ENCODE results near the gene GRIK3. TPM values are rescaled to one million over a fixed set of nuclear protein-coding genes. Genes with fewer than 3 reads are reported as not detected.
"Not testable (repeated sequence)": the region's sequence is repeated elsewhere in the genome, so short reads cannot be mapped to it uniquely, and the experiment has no call there.

Gene GRIK3
- polyA plus RNA-seq, 3 donors: 2.8 to 3.3 (median 3.1) TPM

DNA sequence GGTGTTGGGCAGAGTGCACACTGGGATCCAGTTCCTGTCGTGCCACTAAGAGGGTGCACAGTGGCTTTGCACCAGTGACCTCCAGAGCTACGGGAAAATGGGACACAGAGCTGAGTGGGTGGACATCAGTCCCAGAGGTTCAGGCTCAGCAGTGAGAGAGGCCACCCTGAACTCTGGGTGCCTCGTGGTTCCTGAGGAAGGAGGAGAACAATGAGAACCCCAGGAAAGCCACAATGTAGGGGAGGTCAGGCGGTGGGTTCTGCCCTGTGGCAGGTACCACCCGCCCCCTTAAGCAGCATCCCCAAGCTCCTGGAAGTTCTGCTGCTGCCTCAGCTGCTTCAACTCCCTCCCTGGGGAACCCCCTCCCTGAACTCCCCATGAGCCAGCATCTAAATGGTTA lies 112.2 kb downstream of the GRIK3 start:
- DNase-seq (ENCODE audit: extremely low read depth in 1 of 11, low read depth in 9 of 11, low spot score in 4 of 11): no peak

DNA sequence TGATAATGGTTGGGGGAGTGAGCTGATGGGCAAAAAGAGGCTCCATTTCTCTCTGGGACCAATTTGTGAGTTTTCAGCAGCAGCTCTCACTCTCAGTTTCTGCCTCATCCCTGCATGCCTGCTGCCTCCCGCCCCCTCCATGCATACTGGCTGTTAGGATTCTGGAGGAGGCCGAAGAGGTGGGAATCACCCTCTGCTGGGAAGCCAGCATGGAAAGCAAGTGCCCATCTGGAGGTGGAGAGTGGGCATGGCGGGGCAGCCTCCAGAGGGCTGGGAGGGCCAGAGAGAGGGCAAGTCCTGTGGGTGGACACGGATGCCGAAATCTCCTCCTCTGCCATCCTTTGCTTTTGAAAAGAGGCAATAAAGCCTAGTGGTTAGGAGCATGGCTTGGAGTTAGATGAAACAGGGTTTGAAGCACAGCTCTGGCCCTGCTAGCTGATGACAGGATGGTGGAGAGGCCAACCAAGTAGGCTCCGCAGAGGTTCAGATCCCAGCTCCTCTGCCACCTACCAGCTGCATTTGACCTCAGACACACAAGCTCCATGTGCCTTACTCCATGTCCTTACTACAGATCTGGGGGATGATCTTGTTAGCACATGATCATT lies 113.4 kb downstream of the GRIK3 start:
- no peak for DNase-seq (ENCODE audit: extremely low read depth in 1 of 11, low read depth in 9 of 11, low spot score in 4 of 11)

DNA sequence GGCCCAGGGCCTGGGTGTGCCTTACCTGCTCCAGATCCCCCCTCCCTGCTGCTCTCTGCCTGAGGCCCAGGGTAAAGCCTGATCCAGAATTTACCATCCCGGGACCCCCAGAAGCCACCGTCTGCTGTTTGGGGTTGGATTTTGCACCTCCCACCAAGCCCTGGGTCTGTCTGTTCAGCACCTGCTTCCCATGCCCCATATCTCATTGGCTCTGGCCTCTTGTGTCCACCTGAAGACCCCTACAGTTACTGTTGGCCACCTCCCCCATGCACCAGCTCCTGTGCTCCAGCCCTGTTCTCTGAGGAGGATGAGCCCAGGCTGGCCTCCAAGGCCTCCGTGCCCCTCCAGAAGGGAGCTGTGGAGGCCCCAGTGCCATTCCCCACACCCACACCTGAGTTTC lies 113.9 kb downstream of the GRIK3 start:
- no peak for DNase-seq (ENCODE audit: extremely low read depth in 1 of 11, low read depth in 9 of 11, low spot score in 4 of 11)

DNA sequence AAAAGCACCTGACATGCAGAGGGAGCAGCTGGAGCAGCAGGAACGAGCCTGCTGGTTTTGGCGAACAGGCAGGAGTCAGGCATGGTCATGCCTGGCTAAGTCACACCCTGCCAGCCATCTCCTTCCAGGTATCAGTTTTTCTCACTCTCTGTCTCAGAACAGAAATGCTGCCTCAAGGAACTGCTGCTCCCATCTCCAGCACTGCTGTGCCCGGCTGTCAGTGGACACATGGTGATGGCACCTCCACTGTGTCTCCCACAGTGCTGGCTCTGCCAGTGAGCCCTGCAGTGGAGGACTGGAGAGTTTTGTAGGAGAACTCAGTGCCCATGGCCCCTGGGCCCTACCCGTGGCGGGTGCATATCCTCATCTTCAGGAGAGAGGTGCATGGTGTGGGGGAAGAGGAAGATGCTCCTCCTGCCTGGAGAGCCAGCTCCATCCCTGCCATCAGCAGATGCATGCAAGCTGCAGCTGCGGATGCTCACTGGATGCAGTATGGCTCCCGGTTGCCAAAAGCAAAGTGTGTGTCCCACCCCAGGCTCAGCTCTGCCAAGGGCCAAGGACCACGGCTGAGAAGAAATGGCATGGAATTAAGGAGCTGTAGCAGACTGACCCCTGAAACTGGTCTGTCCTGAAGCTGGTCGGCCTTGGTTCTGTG lies 114.7 kb downstream of the GRIK3 start:
- no peak for DNase-seq (ENCODE audit: extremely low read depth in 1 of 11, low read depth in 9 of 11, low spot score in 4 of 11)

DNA sequence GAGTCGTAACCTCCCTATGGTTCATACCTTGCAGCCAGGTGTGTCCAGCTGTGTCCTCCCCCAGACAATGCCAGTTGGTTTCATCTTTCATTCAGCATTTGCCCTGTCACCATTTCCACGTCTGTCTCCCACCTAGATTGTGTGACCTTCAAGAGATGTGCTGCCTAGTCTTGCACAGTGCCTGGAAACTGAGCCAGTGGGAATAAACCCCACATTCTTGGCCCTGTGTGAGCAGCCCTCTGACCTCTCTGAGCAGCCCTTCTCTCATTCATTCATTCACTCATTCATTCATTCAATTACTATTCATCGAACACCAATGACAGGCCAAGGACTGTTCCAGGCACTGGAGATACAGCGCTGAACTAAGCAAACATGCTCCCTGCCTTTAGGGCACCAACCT lies 115.7 kb downstream of the GRIK3 start:
- no peak for DNase-seq (ENCODE audit: extremely low read depth in 1 of 11, low read depth in 9 of 11, low spot score in 4 of 11)

DNA sequence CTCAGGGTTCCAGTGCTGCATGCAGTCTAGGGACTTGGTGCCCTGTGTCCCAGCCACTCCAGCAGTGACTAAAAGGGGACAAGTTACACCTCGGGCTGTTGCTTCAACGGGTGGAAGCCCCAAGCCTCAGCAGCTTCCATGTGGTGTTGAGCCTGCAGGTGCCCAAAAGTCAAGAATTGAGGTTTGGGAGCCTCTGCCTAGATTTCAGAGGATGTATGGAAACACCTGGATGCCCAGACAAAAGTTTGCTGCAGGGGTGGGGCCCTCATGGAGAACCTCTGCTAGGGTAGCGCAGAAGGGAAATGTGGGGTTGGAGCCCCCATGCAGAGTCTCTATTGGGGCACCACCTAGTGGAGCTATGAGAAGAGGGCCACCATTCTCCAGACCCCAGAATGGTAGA lies 117.8 kb downstream of the GRIK3 start:
- DNase-seq (ENCODE audit: extremely low read depth in 1 of 11, low read depth in 9 of 11, low spot score in 4 of 11): not testable (repeated sequence)

DNA sequence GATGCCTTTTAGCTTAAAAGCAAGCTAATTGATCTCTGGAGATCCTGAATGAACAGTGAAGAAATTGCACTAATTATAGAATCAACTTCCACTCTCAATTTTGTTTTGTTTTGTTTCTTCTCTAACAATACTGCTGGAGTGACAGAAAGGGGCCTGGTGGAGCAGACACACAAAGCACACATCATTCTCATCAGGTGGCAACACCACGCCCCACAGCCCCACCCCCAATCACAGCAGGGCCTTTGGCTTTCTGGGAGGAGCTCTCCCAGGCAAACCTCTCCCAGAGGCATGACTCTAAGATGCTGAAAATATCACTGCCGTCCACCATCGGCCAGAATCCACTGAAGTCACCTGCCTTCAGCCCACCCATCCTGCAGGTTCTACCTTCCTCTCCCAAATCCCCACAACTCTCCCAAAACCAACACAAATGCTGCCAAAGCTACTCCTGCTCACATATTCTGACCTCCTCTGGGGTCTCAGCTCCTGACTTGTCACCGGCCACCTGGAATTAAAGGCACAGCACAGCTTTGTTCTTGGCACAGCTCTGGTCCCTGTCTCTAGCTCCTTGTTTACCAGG lies 120.7 kb downstream of the GRIK3 start:
- DNase-seq (ENCODE audit: extremely low read depth in 1 of 11, low read depth in 9 of 11, low spot score in 4 of 11): no peak

DNA sequence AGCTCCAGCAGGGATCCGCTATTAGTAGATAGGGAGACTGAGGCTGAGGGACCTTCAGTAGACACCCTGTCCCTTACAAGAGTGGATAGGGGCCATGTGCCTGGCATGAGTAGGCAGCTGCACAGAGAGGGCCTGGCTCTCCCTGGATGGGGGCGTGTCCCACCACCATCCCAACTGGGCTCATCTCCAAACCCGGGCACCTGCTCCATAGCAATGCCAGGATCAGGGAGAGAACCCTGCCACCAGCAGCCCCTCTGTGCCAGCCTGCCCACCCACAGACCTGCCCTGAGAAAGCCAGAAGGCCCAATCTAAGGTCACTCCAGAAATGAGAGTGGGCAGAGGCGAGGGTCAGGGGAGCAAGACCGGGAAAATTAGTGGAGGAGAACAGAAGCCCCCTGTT lies 121.3 kb downstream of the GRIK3 start:
- DNase-seq (ENCODE audit: extremely low read depth in 1 of 11, low read depth in 9 of 11, low spot score in 4 of 11): no peak

DNA sequence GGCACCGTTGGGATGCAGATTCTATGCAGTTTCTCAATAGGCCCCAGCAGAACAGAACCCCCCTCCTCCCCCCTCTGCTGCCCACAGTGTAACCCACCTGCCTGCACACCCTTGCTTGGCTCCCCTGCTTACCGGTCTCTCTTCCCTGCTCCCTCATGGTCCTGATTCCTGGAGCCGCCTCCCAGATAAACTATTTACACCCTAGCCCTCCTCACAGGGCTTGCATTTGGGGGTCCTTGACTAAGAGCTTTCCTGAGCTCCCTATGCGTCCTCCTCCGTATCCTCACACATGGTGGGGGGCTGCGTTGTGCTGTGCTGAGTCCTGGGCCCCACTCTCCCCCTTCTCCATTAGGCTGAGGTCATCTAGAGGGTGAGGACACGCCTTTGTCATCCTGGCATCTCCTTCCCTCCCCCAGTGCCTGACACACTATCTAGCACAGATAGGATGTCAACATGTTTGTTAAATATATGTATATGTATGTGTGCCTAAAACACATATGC lies 121.9 kb downstream of the GRIK3 start:
- DNase-seq (ENCODE audit: extremely low read depth in 1 of 11, low read depth in 9 of 11, low spot score in 4 of 11): no peak

DNA sequence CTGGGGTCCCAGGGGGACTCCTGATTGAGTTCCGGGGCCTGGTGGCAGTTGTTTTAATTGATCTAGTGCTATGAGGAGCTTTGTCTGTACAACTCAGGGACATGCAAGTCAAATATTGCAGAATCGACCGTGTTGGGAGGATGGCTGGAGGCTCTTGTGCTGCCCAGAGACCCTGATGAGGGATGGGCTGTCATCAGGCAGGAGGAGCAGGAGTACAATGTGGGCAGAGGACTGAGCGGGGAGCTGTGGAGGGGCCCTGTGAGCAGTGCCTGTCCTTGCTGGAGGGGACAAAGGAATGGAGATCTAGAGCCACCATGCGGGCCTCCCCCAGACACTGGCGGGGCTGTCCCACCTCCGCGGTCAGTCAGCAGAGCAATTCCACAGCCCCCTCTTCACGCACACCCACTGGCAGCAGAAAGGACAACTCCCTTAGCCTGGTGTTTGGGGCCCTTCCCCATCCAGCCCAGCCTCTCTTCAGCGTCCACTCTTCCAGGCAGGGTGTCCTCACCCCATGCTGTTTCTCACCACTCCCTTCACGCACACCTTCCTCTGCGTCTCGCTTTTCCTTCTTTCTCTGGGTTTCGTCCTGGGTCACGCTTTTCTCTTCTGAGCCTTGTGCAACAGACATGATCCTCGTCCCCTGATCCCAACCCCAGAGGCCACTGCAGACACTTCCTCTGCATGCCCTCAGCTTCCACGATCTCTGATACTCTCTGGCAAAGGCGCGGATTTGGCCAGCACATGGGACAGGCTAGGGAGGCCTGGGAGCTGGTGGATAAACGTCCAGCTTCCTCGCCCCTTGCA lies 122.6 kb downstream of the GRIK3 start:
- no peak for DNase-seq (ENCODE audit: extremely low read depth in 1 of 11, low read depth in 9 of 11, low spot score in 4 of 11)

DNA sequence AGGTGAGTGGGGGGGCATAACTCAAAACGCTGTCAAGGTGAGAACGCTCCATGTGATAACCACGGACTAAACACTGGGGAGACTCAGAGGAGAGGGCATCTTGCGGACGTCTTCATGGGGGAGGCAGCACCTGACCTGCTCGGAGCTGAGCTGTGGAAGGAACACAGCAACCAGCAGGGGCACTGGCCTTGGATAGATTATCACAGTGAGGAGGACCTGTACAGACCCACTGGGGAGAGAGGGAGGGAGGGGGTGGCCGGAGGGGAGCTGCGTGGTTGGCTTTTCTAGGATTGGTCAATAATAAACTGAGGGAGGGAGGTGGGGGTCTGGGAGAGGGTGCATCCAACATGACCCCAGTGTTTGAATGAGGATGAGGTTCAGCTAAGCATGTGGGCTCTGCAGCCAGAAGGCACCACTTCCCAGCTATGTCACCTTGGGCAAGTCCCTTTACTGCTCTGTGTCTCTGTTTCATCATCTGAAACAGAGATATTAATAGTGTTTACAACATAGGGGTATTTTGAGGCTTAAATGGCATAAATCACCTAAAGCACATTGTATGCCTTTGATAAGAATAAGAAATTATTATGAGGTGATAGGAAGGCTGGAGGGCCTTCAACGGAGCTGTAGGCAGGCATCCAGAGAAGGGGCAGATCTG lies 123.3 kb downstream of the GRIK3 start:
- DNase-seq (ENCODE audit: extremely low read depth in 1 of 11, low read depth in 9 of 11, low spot score in 4 of 11): no peak

DNA sequence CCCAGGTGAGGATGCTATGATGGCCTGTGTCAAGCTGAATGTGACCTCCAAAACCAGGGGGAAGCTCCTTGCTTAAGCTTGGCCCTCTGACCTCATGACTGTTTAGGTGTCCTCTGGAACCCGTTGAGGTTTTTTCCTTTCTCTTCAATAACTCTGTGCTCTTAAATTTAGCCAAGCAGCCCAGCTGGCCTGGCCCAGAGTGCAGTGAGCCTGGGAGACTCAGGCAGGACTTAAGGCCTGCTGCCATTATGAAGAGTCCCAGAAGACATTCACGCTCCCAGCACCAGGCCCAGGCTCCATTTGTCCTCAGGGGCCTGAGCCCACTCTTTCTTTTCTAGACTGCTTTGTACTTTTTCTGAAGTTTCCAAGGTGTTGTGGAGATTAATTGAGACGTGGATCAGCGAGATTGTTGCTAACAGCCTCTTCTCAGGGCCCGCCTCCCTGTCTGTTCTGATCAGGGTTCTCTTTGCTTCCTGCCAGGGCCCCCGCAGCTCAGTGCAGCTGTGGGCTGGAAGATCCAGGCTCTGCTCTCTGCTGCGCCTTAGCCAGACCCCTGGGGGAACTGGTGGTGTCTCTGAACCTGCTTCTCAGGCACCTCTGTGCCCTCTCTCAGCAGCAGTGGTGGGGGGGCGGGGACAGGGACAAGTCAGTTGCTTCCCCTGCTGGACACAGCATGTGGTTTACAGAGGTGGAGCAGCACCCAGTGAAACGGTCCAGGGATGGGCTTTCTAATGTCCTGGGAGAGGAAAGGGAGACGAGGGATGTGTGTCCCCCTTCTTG lies 124.2 kb downstream of the GRIK3 start:
- DNase-seq (ENCODE audit: extremely low read depth in 1 of 11, low read depth in 9 of 11, low spot score in 4 of 11): no peak

DNA sequence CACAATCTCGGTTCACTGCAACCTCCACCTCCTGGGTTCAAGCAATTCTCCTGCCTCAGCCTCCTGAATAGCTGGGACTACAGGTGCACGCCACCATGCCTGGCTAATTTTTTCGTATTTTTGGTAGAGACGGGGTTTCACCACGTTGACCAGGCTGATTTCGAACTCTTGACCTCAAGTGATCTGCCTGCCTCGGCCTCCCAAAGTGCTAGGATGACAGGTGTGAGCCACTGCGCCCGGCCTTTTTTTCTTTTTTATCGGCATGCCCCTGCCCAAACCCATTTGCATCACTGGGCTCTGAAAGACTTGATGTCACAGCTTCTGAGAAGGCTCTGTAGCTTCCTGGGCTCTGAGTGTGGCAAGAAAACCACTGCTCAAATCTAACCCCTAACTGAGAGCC lies 125.0 kb downstream of the GRIK3 start:
- DNase-seq (ENCODE audit: extremely low read depth in 1 of 11, low read depth in 9 of 11, low spot score in 4 of 11): not testable (repeated sequence)

DNA sequence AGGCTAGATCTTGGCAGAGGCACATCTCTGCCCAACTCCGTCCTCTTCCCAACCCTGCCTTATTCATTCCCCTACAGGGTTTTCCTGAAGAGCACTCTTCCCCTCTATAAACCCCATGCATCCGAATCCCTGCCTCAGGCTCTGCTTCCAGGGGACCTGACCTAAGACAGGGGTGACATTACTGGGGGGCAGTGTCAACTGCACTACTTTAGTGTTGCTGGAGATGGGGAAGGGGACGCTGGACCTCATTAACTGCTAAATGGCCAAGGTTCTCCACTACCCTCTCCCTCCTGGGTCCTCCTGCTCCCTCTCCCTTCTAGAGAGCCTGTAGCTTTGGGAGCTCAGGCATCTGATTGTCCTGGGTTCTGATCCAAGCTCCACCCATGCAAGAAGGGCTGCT lies 126.2 kb downstream of the GRIK3 start:
- DNase-seq (ENCODE audit: extremely low read depth in 1 of 11, low read depth in 9 of 11, low spot score in 4 of 11): no peak

DNA sequence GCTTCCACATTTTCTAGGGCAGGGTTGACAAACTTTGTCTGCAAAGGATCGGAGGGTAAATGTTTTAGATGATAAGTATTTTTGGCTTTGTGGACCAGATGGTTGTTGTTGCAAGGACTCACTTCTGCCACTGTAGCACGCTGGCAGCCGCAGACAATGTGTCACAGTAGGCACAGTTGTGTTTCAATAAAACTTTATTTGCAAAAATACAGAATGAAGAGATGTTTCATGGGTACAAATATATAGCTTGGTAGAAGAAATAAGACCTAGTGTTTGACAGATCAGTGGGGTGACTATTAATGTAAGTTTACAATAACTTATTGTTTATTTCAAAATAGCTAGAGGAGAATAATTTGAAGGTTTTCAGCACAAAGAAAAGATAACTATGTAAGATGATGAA lies 127.8 kb downstream of the GRIK3 start:
- DNase-seq (ENCODE audit: extremely low read depth in 1 of 11, low read depth in 9 of 11, low spot score in 4 of 11): no peak

DNA sequence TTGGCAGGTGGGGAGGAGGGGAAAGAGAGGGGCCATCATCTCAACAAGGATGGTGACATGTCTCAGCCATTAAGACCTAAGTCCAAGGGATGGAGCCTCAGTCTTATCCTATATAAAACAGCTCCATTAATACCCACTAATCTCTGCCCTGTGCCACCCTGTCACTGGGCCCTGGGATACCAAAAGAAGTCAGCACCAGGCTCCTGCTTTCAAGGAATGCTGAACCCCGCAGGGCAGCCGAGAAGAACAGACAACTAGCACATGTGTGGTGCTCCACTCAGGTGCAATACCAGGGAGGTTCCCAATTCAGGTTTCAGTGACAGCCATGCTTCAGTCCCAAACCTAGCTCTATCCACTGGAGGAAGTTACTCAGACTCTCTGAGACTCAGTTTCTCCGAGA lies 128.4 kb downstream of the GRIK3 start:
- no peak for DNase-seq (ENCODE audit: extremely low read depth in 1 of 11, low read depth in 9 of 11, low spot score in 4 of 11)

DNA sequence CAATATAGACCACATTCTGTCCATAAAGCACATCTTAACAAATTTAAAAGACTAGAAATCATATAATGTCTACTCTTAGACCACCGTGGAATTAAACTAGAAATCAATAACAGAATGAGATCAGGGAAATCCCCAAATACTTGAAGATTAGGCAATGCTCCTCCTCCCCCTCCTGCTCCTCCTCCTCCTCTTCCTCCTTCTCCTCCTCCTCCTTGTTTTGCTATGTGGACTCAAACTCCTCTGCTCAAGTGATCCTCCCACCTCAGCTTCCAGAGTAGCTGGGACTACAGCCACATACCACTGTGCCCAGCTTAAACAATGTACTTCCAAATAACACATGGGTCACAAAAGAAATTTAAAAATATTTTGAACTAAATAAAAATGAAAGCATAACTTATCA lies 134.2 kb downstream of the GRIK3 start:
- no peak for DNase-seq (ENCODE audit: extremely low read depth in 1 of 11, low read depth in 9 of 11, low spot score in 4 of 11)

DNA sequence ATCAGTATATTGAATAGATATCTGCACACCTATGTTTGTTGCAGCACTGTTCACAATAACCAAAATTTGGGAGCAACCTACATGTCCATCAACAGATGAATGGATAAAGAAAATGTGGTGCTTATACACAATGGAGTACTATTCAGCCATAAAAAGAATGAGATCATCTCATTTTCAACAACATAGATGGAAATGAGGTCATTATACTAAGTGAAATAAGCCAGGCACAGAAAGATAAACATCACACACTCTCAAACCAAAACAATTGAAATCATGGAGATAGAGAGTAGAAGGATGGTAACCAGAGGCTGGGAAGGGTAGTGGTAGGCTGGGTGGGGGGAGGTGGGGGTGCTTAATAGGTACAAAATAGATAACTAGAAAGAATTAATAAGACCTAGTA lies 136.5 kb downstream of the GRIK3 start:
- not testable (repeated sequence) for DNase-seq (ENCODE audit: extremely low read depth in 1 of 11, low read depth in 9 of 11, low spot score in 4 of 11)

DNA sequence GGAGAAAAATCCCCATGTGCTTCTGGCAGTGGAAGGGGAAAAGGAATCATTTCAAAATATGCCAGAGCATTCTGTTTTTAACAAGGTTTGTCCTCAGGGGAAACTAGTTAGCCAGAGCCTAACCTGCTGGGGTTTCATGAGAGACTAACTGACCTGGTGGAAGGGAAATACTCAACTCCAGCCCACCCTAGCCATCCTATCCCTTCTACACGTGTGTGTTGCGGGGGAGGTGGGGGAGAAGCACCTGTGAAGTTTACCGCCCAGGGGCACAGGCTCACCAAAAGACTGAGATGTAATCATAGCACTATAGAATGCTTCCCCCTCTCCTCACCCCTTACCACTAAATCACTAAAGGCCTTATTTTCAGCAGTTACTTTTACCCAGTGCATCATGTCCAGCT lies 139.5 kb downstream of the GRIK3 start:
- DNase-seq (ENCODE audit: extremely low read depth in 1 of 11, low read depth in 9 of 11, low spot score in 4 of 11): no peak

All from renal cortex interstitium (tissue), 11 donors.